Neuron (in vitro differentiated cells): ENCODE results near the gene GARIN1A.

Experiments used
- H2AFZ ChIP-seq: one replicate; pipeline ENCODE4 v1.6.1; 2013; ENCODE audit warnings: low read depth, mild to moderate bottlenecking, inconsistent platforms, low read length, moderate library complexity
- H3K27me3 ChIP-seq: one replicate; pipeline ENCODE4 v1.6.1; 2013; ENCODE audit warnings: low read length; ENCODE audit not compliant: insufficient read depth
- H3K36me3 ChIP-seq: one replicate; pipeline ENCODE4 v1.6.1; 2013; ENCODE audit warnings: low read length; ENCODE audit not compliant: insufficient read depth
- H3K4me1 ChIP-seq: one replicate; pipeline ENCODE4 v1.6.1; 2013; ENCODE audit warnings: low read length; ENCODE audit not compliant: insufficient read depth
- H3K4me3 ChIP-seq: 2 replicates; pipeline ENCODE4 v1.5.1; 2013; ENCODE audit warnings: mild to moderate bottlenecking, low read length, moderate library complexity
- H3K9me3 ChIP-seq: one replicate; pipeline ENCODE4 v1.6.1; 2013; ENCODE audit warnings: low read length

The GARIN1A gene

GRCh38 chr7:128708824-128709223 lies 36.7 kb downstream of the GARIN1A start:
- Histone ChIP-seq H3K27me3 (no peaks in the 10 kb centered on the region), H2AFZ (no peak overlapping the region), H3K36me3 (no peaks in the 10 kb centered on the region), H3K9me3 (no peaks in the 10 kb centered on the region), H3K4me1 (no peaks in the 10 kb centered on the region), H3K4me3 (no peak overlapping the region)

- no peaks in the 10 kb centered on the region for H3K4me1 ChIP-seq
- H3K4me3 ChIP-seq, result no peak overlapping the region
- H3K36me3 ChIP-seq, result no peaks in the 10 kb centered on the region
- peaks cover 3% of the 10 kb centered on the region for H3K27me3 ChIP-seq
- H2AFZ ChIP-seq, result no peak overlapping the region
- no peaks in the 10 kb centered on the region for H3K9me3 ChIP-seq
Measured at GRCh38 chr7:128710481-128710880, 38.4 kb downstream of the GARIN1A start.

GRCh38 chr7:128713794-128714193 lies 41.7 kb downstream of the GARIN1A start:
- Histone ChIP-seq H3K36me3 (no peaks in the 10 kb centered on the region), H2AFZ (no peak overlapping the region), H3K9me3 (no peaks in the 10 kb centered on the region), H3K4me1 (no peaks in the 10 kb centered on the region), H3K4me3 (no peak overlapping the region), H3K27me3 (peaks cover 7% of the 10 kb centered on the region)

GRCh38 chr7:128714701-128715495 lies 42.8 kb downstream of the GARIN1A start:
- H3K36me3 ChIP-seq, result no peaks in the 10 kb centered on the region
- H3K27me3 ChIP-seq, result peaks cover 7% of the 10 kb centered on the region
- no peak overlapping the region for H2AFZ ChIP-seq
- no peaks in the 10 kb centered on the region for H3K9me3 ChIP-seq
- no peak overlapping the region for H3K4me3 ChIP-seq
- H3K4me1 ChIP-seq, result no peaks in the 10 kb centered on the region

- H3K4me3 ChIP-seq, result no peak overlapping the region
- H2AFZ ChIP-seq, result no peak overlapping the region
- peaks cover 7% of the 10 kb centered on the region for H3K27me3 ChIP-seq
- H3K9me3 ChIP-seq, result no peaks in the 10 kb centered on the region
- no peaks in the 10 kb centered on the region for H3K36me3 ChIP-seq
- H3K4me1 ChIP-seq, result no peaks in the 10 kb centered on the region
Measured at GRCh38 chr7:128718967-128719642, 47.0 kb downstream of the GARIN1A start.

GRCh38 chr7:128721376-128721775 lies 49.3 kb downstream of the GARIN1A start:
- H3K9me3 ChIP-seq, result no peaks in the 10 kb centered on the region
- peaks cover 10% of the 10 kb centered on the region for H3K4me1 ChIP-seq
- H3K36me3 ChIP-seq, result no peaks in the 10 kb centered on the region
- no peak overlapping the region for H3K4me3 ChIP-seq
- H3K27me3 ChIP-seq, result peaks cover 4% of the 10 kb centered on the region
- no peak overlapping the region for H2AFZ ChIP-seq
